H1 (cell line): ENCODE data around the gene ADPGK. TPM values are rescaled to one million over a fixed set of nuclear protein-coding genes. Genes with fewer than 3 reads are reported as not detected.
A peak's percentile ranks its signal among the peaks of the same experiment; 100 is the strongest.

ENCODE experiments used
- CTCF ChIA-PET: fragments of 300-600 bp; sonication (Branson Sonifier 250); formaldehyde crosslinking; loops from one replicate; lab custom pipeline; 2021; ENCODE audit not compliant: partially characterized antibody; lab: Charles Lee
- POLR2A ChIA-PET: fragments of 300-600 bp; sonication (Branson Sonifier 250); formaldehyde crosslinking; loops from one replicate; lab custom pipeline; 2021; ENCODE audit warnings: inconsistent platforms; ENCODE audit not compliant: partially characterized antibody; lab: Charles Lee
- DNase-seq, 2 experiments: peaks; one replicate each; pipeline versions ENCODE4 v3.0.0 to v3.0.0-alpha.2; 2010 to 2022; ENCODE audit warnings: low spot score in 2 of 2, low read depth in 1 of 2, mixed read lengths in 1 of 2
- FAIRE-seq: peaks from 2 replicates; lab custom pipeline; 2011; peaks lifted over from hg19 to GRCh38; lab: Jason Lieb, UNC
- H2AFZ ChIP-seq: 2 replicates; pipeline ENCODE4 v1.8.1; 2012; ENCODE audit warnings: low read length, inconsistent platforms
- H2AK5ac ChIP-seq: 2 replicates; pipeline ENCODE4 v1.6.1; 2013; ENCODE audit warnings: low read depth, low read length
- H2BK120ac ChIP-seq: replicated peaks from 2 replicates; pipeline ENCODE3; 2013; ENCODE audit warnings: low read depth, low read length, inconsistent platforms
- H2BK12ac ChIP-seq: 2 replicates; pipeline ENCODE4 v1.6.1; 2013; ENCODE audit warnings: low read depth, low read length
- H2BK15ac ChIP-seq: 2 replicates; pipeline ENCODE4 v1.6.1; 2013; ENCODE audit warnings: low read length
- H2BK20ac ChIP-seq: 2 replicates; pipeline ENCODE4 v1.6.1; 2013; ENCODE audit warnings: low read length
- H2BK5ac ChIP-seq: 2 replicates; pipeline ENCODE4 v1.6.1; 2013; ENCODE audit warnings: low read depth, low read length
- H3K14ac ChIP-seq: 2 replicates; pipeline ENCODE4 v1.6.1; 2013; ENCODE audit warnings: inconsistent platforms; ENCODE audit not compliant: insufficient read length
- H3K18ac ChIP-seq: 2 replicates; pipeline ENCODE4 v1.6.1; 2013; ENCODE audit warnings: low read length; ENCODE audit errors: extremely low read depth
- H3K23ac ChIP-seq: 2 replicates; pipeline ENCODE4 v1.6.1; 2013; ENCODE audit warnings: inconsistent platforms; ENCODE audit not compliant: insufficient read length
- H3K23me2 ChIP-seq: 2 replicates; pipeline ENCODE4 v1.6.1; 2013; ENCODE audit warnings: low read depth, low read length
- H3K27ac ChIP-seq: 2 replicates; pipeline ENCODE4 v1.6.1; 2011; ENCODE audit warnings: low read depth, low read length, inconsistent platforms
- H3K27me3 ChIP-seq, 4 experiments: replicated peaks in 1 of 4; 1 replicate in 1 of 4; 2 replicates in 3 of 4; pipeline versions ENCODE4 v1.6.1 to v1.8.1; 2011 to 2013; ENCODE audit warnings: low read length in 3 of 4, mild to moderate bottlenecking in 3 of 4, inconsistent platforms in 2 of 4, mixed read lengths in 2 of 4, moderate library complexity in 1 of 4; ENCODE audit not compliant: control insufficient read depth in 3 of 4, insufficient read depth in 3 of 4; ENCODE audit errors: extremely low read depth in 1 of 4
- H3K36me3 ChIP-seq, 4 experiments: 2 replicates each; pipeline versions ENCODE4 v1.6.1 to v1.8.1; 2011 to 2013; ENCODE audit warnings: mild to moderate bottlenecking in 4 of 4, low read length in 3 of 4, moderate library complexity in 2 of 4, control low read depth in 1 of 4, inconsistent platforms in 1 of 4; ENCODE audit not compliant: insufficient read depth in 4 of 4, control insufficient read depth in 2 of 4
- H3K4ac ChIP-seq: replicated peaks from 2 replicates; pipeline ENCODE3; 2013; ENCODE audit warnings: low read length, low read depth, mixed read lengths, inconsistent platforms; ENCODE audit not compliant: insufficient read length
- H3K4me1 ChIP-seq, 4 experiments: replicated peaks in 1 of 4; 1 replicate in 1 of 4; 2 replicates in 3 of 4; pipeline versions ENCODE4 v1.6.1 to v1.8.1; 2011 to 2013; ENCODE audit warnings: low read length in 3 of 4, inconsistent platforms in 2 of 4, mixed read lengths in 1 of 4; ENCODE audit not compliant: insufficient read depth in 4 of 4, control insufficient read depth in 3 of 4
- H3K4me2 ChIP-seq, 2 experiments: 2 replicates each; pipeline versions ENCODE4 v1.6.1 to v1.8.1; 2011 to 2013; ENCODE audit warnings: low read depth in 2 of 2, low read length in 2 of 2, control low read depth in 1 of 2, inconsistent platforms in 1 of 2, mild to moderate bottlenecking in 1 of 2; ENCODE audit not compliant: insufficient read depth in 1 of 2
- H3K4me3 ChIP-seq, 4 experiments: fragments of 200-600, 300-600 bp in 1 of 4; sonication (generic), shearing (Covaris generic), sonication (Bioruptor Twin) in 1 of 4; 2 replicates each; pipeline versions ENCODE4 v1.5.1 to v1.8.1; 2011 to 2016; ENCODE audit warnings: low read length in 4 of 4, low read depth in 3 of 4, control low read depth in 2 of 4, inconsistent platforms in 2 of 4, mild to moderate bottlenecking in 2 of 4, mixed read lengths in 1 of 4, moderate library complexity in 1 of 4; ENCODE audit not compliant: insufficient read depth in 2 of 4; ENCODE audit errors: extremely low read depth in 1 of 4
- H3K56ac ChIP-seq: replicated peaks from 2 replicates; pipeline ENCODE3; 2013; ENCODE audit warnings: low read depth, mild to moderate bottlenecking, mixed read lengths, low read length, inconsistent platforms; ENCODE audit not compliant: insufficient read length
- H3K79me1 ChIP-seq: 2 replicates; pipeline ENCODE4 v1.6.1; 2013; ENCODE audit warnings: low read depth, low read length, control low read depth
- H3K79me2 ChIP-seq, 2 experiments: 2 replicates each; pipeline versions ENCODE4 v1.6.1 to v1.8.1; 2012 to 2013; ENCODE audit warnings: low read length in 2 of 2, mild to moderate bottlenecking in 2 of 2, inconsistent platforms in 1 of 2; ENCODE audit not compliant: insufficient read depth in 2 of 2, control insufficient read depth in 1 of 2
- H3K9ac ChIP-seq, 4 experiments: replicated peaks in 1 of 4; 1 replicate in 1 of 4; 2 replicates in 3 of 4; pipeline versions ENCODE4 v1.6.1 to v1.8.1; 2011 to 2013; ENCODE audit warnings: low read depth in 3 of 4, low read length in 3 of 4, control low read depth in 2 of 4, mild to moderate bottlenecking in 2 of 4, moderate library complexity in 2 of 4, inconsistent platforms in 1 of 4; ENCODE audit errors: extremely low read depth in 1 of 4
- H3K9me3 ChIP-seq, 2 experiments: 2 replicates each; pipeline versions ENCODE4 v1.6.1 to v1.8.1; 2012 to 2013; ENCODE audit warnings: mild to moderate bottlenecking in 2 of 2, moderate library complexity in 2 of 2, control low read depth in 1 of 2, inconsistent platforms in 1 of 2, low read depth in 1 of 2, low read length in 1 of 2, mixed read lengths in 1 of 2; ENCODE audit not compliant: insufficient read depth in 2 of 2
- H4K20me1 ChIP-seq, 2 experiments: replicated peaks in 1 of 2; 2 replicates each; pipeline versions ENCODE3 to v1.8.1; 2011 to 2013; ENCODE audit warnings: inconsistent platforms in 2 of 2, low read length in 2 of 2, mild to moderate bottlenecking in 1 of 2; ENCODE audit not compliant: insufficient read depth in 2 of 2, control insufficient read depth in 1 of 2
- H4K5ac ChIP-seq: 2 replicates; pipeline ENCODE4 v1.6.1; 2013; ENCODE audit warnings: low read length, low read depth, mixed read lengths, inconsistent platforms; ENCODE audit not compliant: insufficient read length
- H4K8ac ChIP-seq: 2 replicates; pipeline ENCODE4 v1.8.0; 2013; ENCODE audit warnings: mild to moderate bottlenecking, moderate library complexity, low read length, inconsistent platforms; ENCODE audit not compliant: insufficient read depth; ENCODE audit errors: extremely low read depth
- H4K91ac ChIP-seq: replicated peaks from 2 replicates; pipeline ENCODE3; 2013; ENCODE audit warnings: low read length, mixed read lengths, inconsistent platforms; ENCODE audit not compliant: insufficient read length
- CHD2 ChIP-seq: IDR thresholded peaks from 2 replicates; pipeline ENCODE4 v1.6.1; 2012; ENCODE audit warnings: low read length, improper control_type of control experiment
- JUN ChIP-seq: IDR thresholded peaks from 2 replicates; pipeline ENCODE4 v1.6.1; 2011; ENCODE audit warnings: low read depth, mild to moderate bottlenecking, improper control_type of control experiment, low read length
- POU5F1 ChIP-seq: IDR thresholded peaks from 2 replicates; pipeline ENCODE4 v1.6.1; 2011; ENCODE audit warnings: low read depth, mild to moderate bottlenecking, low read length, moderate library complexity
- RXRA ChIP-seq: IDR thresholded peaks from 2 replicates; pipeline ENCODE4 v1.6.1; 2011; ENCODE audit warnings: low read depth, mild to moderate bottlenecking, low read length, moderate library complexity; ENCODE audit not compliant: insufficient read depth
- WGBS, 2 experiments: shearing (Covaris generic) in 1 of 2; methylation state at CpG; one replicate each; pipeline versions ENCODE4 v1.1.6 to v1.1.7; 2013 to 2015; ENCODE audit warnings: low lambda C conversion rate in 2 of 2, mixed read lengths in 2 of 2, inconsistent platforms in 1 of 2, low coverage in 1 of 2, missing lambda C conversion rate in 1 of 2; ENCODE audit not compliant: insufficient replicate concordance in 2 of 2, insufficient coverage in 1 of 2, insufficient read length in 1 of 2; ENCODE audit errors: extremely low coverage in 1 of 2, missing lambda C conversion rate in 1 of 2; 5-methylcytosine and 5-hydroxymethylcytosine counted together
- polyA plus RNA-seq, 7 experiments: library from polyadenylated mRNA; depleted of rRNA in 3 of 7; stranded (reverse) in 5 of 7; unstranded in 2 of 7; fragments of >200 nt in 5 of 7; fragments of 200-250 nt in 2 of 7; gene quantifications; 1 replicate in 5 of 7; 2 replicates in 1 of 7; 4 replicates in 1 of 7; pipeline versions ENCODE4 v1.2.1 to v1.2.3, GENCODE V29; 2011 to 2013; ENCODE audit warnings: missing spikeins in 2 of 7, mixed read lengths in 2 of 7
- total RNA-seq: library from RNA; stranded (reverse); fragmentation: NEBNext Ultra II Directional; extraction: Animal tissue kit (Norgen Biotek cat#: 25700); gene quantifications from 2 replicates; pipeline ENCODE4 v1.2.1, GENCODE V29; 2021

Gene ADPGK
- total and polyA plus RNA-seq, 2 of the 8 experiments (the other 6 are each of a cell fraction or from before 2014, with no cell fraction given), result 32.2 to 38.2 TPM

DNA sequence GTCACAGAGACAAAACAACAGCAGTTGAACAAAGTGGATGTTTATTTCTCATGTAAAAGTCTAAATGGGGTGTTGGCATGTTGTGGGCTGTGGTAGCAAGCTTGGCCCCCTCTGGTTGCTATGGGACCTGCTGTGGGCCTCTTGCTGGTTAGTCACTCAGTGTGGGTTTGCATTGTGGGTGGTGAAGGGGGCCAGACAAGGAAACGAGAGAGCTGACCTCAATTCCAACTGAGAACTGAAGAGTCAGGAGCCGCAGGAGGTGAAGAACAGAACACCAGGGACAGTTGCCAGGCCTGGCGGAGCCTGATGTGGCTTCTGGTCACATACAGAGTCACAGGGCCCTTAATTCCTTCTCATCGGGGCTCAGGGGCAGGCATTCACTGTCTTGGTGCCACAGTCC is 1.9 kb upstream of the ADPGK start:
- Histone ChIP-seq H3K9ac (no peak overlapping the region), H4K8ac (peak overlapping the region; percentile 62; the same call in 1 of the 2 replicates), H2BK15ac (no peak overlapping the region), H3K23ac (no peak overlapping the region), H2BK120ac (no peak overlapping the region), H2BK12ac (no peak overlapping the region), H3K27me3 (no peaks in the 10 kb centered on the region), H4K5ac (no peak overlapping the region), H3K27ac (no peak overlapping the region), H3K56ac (no peak overlapping the region), H2AFZ (no peak overlapping the region), H4K20me1 (peaks cover 0 to 1% of the 10 kb centered on the region in 2 experiments), H2BK20ac (no peak overlapping the region), H3K79me2 (peaks cover 0 to 28% of the 10 kb centered on the region in 2 experiments; a peak in 3 of 4 replicates), H4K91ac (no peak overlapping the region), H3K18ac (no peak overlapping the region), H3K23me2 (peaks cover 6% of the 10 kb centered on the region), H3K36me3 (no peaks in the 10 kb centered on the region), H2BK5ac (no peak overlapping the region), H3K4ac (no peak overlapping the region), H3K9me3 (no peaks in the 10 kb centered on the region), H3K14ac (no peak overlapping the region), H2AK5ac (no peak overlapping the region), H3K4me3 (no peak overlapping the region), H3K4me1 (peaks cover 0 to 8% (median 2%) of the 10 kb centered on the region in 4 experiments; a peak in 3 of 7 replicates), H3K79me1 (no peaks in the 10 kb centered on the region; the same call in 1 of the 2 replicates), H3K4me2 (no peak overlapping the region)
- DNase-seq (no peak), FAIRE-seq (no peak)
- TF ChIP-seq JUN, result no peak
- no peak for TF ChIP-seq CHD2
- no peak for TF ChIP-seq RXRA
- TF ChIP-seq POU5F1, result no peak
- POLR2A ChIA-PET, result interaction anchor here (3.3 kb wide), 1 partner anchor 10 kb away, joined by 11 read pairs; no protein-coding TSS in a partner anchor
- CTCF ChIA-PET, result interaction anchor here (1.1 to 2.0 kb wide), 6 partner anchors 10 to 459 kb away, joined by 3 to 21 read pairs (median 4); no protein-coding TSS in a partner anchor
- 88% methylated on average over 4 of the region's 4 CpGs; no CpG with 5 or more reads in 1 of the 2 experiments for WGBS, 2 experiments
